Stomach (tissue), 4 donors: ENCODE measurements around the gene C20orf173.

Experiments
- CTCF ChIP-seq, 7 experiments: fragments of 450-650 bp in 4 of 7; fragments of 200-600 bp in 3 of 7; sonication (generic) in 3 of 7; IDR thresholded peaks; one replicate each; pipeline ENCODE4 v1.5.1; 2016 to 2019; ENCODE audit warnings: antibody characterized with exemption in 7 of 7, control low read depth in 2 of 7, mild to moderate bottlenecking in 1 of 7
- POLR2A ChIP-seq, 4 donors: fragments of 450-650 bp; IDR thresholded peaks; one replicate each; pipeline ENCODE4 v1.6.1; 2016; ENCODE audit warnings: antibody characterized with exemption in 4 of 4, control low read depth in 2 of 4, mild to moderate bottlenecking in 1 of 4, moderate library complexity in 1 of 4

DNA sequence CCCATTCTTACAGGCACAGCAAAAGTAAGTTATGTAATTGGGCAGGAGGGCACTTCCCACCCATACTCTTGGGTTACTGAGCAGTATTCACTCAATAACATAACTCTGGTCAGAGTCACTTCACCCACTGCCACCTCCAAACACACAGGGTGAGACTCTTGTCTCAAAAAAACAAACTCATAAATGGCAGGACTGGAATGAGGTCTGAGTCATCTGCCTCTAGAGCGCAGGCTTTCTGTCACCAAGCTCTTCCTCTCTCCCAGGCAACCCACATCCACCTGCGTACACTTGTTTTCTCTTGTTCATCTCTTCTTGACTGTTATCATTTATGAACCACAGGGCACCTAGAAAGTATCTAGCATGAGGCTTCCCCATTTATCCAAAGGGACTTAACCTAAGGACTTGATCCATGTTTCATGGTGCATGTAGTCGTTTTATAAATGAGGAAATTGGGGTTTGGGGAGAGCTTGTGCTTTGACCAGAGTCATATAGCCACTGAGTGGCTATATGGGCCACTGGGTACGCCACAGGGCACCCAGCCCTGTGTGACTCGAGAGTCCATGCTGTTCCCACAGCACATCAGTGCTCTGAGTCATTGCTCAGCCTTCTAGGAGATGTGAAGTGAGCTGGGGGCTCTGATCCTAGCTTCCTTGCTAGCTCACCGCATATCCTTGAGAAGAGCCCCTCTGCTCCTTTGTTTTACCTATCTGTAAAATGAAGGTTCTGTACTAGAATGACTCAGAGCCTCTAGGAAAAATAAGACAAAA, 22.4 kb downstream of the C20orf173 start:
- no peak for TF ChIP-seq CTCF (IDR thresholded peaks at IDR 0.05)
- no peak for TF ChIP-seq POLR2A (IDR thresholded peaks at IDR 0.05)
